Prostate gland (tissue), 2 donors: ENCODE measurements around the gene ZFP36L1.

Experiments used
- POLR2A ChIP-seq: fragments of 450-650 bp; IDR thresholded peaks from one replicate; pipeline ENCODE4 v1.6.1; 2016; ENCODE audit warnings: antibody characterized with exemption, mild to moderate bottlenecking
- TF ChIP-seq, protein P1 (sequence below), 4 experiments: fragments of 200-600 bp in 2 of 4; fragments of 450-650 bp in 2 of 4; sonication (generic) in 2 of 4; IDR thresholded peaks; 1 replicate in 3 of 4; 2 replicates in 1 of 4; pipeline ENCODE4 v1.5.1; 2016 to 2019; ENCODE audit warnings: antibody characterized with exemption in 4 of 4, mild to moderate bottlenecking in 2 of 4, moderate library complexity in 2 of 4

GRCh38 chr14:68779761-68780323 lies 13.0 kb downstream of the ZFP36L1 start:
- TF ChIP-seq, protein P1, sequence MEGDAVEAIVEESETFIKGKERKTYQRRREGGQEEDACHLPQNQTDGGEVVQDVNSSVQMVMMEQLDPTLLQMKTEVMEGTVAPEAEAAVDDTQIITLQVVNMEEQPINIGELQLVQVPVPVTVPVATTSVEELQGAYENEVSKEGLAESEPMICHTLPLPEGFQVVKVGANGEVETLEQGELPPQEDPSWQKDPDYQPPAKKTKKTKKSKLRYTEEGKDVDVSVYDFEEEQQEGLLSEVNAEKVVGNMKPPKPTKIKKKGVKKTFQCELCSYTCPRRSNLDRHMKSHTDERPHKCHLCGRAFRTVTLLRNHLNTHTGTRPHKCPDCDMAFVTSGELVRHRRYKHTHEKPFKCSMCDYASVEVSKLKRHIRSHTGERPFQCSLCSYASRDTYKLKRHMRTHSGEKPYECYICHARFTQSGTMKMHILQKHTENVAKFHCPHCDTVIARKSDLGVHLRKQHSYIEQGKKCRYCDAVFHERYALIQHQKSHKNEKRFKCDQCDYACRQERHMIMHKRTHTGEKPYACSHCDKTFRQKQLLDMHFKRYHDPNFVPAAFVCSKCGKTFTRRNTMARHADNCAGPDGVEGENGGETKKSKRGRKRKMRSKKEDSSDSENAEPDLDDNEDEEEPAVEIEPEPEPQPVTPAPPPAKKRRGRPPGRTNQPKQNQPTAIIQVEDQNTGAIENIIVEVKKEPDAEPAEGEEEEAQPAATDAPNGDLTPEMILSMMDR (IDR thresholded peaks at IDR 0.05): no peak
- no peak for TF ChIP-seq POLR2A
